ENCODE data around the gene ABI2. TPM values are rescaled to one million over a fixed set of nuclear protein-coding genes. Genes with fewer than 3 reads are reported as not detected.

Gene ABI2
- total and polyA plus RNA-seq, 2 experiments from 2014 or later = 49.8 to 76.8 TPM

DNA sequence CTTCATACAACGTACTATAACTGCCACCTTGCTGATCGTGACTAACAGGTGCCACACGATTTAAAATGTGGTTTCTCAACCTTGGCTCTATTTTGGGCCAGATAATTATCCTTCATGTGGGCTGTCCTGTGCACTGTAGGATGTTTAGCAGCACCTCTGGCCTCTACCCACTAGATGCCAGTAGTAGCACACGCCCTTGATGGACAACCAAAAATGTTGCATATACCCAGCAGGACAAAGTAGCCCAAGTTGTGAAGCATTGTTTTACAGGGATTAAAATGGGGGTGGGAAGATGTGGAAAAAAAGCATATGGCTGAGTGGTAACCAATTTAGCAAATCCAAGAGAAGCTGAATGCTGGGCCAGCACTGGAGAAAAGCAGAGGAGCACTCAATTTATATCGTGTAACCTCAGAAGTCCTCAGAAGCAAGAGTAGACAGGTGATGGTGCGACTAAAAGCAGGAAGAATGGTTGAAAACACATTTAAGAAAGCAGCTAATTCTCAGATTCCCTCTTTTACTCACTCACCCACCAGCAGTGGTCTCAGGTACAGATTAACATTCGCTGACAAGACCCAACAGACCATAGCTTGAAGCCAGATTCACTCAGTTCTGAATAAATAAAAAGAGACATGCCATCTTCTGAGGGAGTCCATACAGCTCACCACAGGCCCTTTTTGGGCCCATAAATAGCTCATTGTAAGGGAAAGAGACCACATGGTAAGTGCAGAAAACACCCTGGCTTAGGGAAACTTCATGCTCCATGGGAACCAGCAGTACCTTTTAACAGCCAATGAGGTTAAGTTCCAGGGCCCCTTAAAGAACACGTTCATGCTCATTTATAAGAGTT, 156.3 kb downstream of the ABI2 start:
- TF ChIP-seq, protein P1, sequence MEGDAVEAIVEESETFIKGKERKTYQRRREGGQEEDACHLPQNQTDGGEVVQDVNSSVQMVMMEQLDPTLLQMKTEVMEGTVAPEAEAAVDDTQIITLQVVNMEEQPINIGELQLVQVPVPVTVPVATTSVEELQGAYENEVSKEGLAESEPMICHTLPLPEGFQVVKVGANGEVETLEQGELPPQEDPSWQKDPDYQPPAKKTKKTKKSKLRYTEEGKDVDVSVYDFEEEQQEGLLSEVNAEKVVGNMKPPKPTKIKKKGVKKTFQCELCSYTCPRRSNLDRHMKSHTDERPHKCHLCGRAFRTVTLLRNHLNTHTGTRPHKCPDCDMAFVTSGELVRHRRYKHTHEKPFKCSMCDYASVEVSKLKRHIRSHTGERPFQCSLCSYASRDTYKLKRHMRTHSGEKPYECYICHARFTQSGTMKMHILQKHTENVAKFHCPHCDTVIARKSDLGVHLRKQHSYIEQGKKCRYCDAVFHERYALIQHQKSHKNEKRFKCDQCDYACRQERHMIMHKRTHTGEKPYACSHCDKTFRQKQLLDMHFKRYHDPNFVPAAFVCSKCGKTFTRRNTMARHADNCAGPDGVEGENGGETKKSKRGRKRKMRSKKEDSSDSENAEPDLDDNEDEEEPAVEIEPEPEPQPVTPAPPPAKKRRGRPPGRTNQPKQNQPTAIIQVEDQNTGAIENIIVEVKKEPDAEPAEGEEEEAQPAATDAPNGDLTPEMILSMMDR (IDR thresholded peaks at IDR 0.05; ENCODE audit: low read depth, low read length) = peak; percentile 46
- Histone ChIP-seq H3K36me3 (peaks cover 4% of the 10 kb centered on the region), H3K27me3 (no peaks in the 10 kb centered on the region), H3K4me1 (ENCODE audit: low read depth) (no peaks in the 10 kb centered on the region), H3K27ac (no peak overlapping the region), H3K9me3 (ENCODE audit: low read depth) (no peaks in the 10 kb centered on the region), H3K4me3 (no peak overlapping the region)
- DNase-seq (ENCODE audit: low read depth in 1 of 2, low spot score in 1 of 2) = peak; percentile 34 to 54

DNA sequence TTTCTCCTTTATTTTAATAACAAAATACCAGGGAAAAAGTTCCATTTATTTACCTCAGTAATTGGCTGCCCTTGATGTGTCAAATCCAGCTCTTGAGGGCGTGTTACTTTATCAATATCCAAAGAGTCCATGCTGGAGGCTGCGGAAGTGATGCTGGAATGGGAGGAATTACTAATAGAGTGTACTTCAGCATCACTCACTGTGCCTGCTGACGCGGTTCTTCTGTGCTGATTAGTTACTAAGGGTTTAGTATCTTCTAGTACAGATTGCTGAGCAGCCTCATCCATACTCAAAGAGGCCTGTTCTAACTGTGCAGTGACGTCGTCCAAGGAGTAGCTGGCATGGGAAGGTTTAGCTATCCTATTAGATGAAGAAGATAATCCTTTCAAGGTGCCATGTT, 161.3 kb downstream of the ABI2 start:
- peaks cover 4% of the 10 kb centered on the region for H3K36me3 ChIP-seq
- H3K9me3 ChIP-seq (ENCODE audit: low read depth) = no peaks in the 10 kb centered on the region
- H3K27me3 ChIP-seq = no peaks in the 10 kb centered on the region
- no peak overlapping the region for H3K27ac ChIP-seq
- H3K4me1 ChIP-seq (ENCODE audit: low read depth) = no peaks in the 10 kb centered on the region
- DNase-seq (ENCODE audit: low read depth in 1 of 2, low spot score in 1 of 2) = no peak
- H3K4me3 ChIP-seq = no peak overlapping the region
- TF ChIP-seq, protein P1 (IDR thresholded peaks at IDR 0.05; ENCODE audit: low read depth, low read length) = no peak

DNA sequence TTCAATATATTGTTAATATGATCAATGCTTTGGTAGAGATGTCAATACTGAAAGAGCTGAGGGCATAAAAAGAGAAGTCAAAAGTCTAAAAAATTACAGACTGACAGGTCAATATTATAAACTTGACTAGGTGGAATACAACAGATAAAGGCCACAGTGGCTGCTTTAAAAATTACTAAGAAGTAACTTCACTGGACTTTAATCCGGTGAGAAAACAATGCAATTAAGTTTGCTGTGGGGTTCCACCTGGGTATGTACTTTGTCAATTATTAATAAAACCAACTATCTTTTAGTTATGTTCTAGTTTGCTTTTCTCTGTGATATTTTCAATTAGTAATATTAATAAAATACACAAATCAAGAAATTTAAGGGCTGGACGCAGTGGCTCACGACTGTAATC, 162.2 kb downstream of the ABI2 start:
- no peak overlapping the region for H3K27ac ChIP-seq
- H3K9me3 ChIP-seq (ENCODE audit: low read depth) = no peaks in the 10 kb centered on the region
- TF ChIP-seq, protein P1 (IDR thresholded peaks at IDR 0.05; ENCODE audit: low read depth, low read length) = no peak
- H3K36me3 ChIP-seq = peaks cover 4% of the 10 kb centered on the region
- H3K4me3 ChIP-seq = no peak overlapping the region
- H3K27me3 ChIP-seq = no peaks in the 10 kb centered on the region
- no peaks in the 10 kb centered on the region for H3K4me1 ChIP-seq (ENCODE audit: low read depth)
- DNase-seq (ENCODE audit: low read depth in 1 of 2, low spot score in 1 of 2) = no peak

DNA sequence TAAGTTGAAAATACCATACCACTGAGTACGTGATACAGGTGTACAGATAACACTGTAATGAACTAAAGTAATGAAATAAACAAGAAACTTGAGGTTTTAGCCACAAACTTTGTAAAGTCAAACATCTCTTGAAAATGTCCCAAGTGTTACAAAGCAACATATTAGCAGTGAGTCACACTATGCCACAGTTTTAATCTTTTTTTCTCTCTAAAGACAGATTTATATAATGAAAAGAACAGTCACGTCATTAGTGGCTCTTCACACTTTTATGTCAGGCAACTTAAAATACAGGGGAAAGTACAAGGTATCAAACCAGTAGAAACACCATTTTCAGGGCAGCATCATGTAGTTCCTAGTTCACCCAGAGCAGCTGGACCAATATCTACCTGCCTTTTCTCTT, 164.8 kb downstream of the ABI2 start:
- Histone ChIP-seq H3K9me3 (ENCODE audit: low read depth) (no peaks in the 10 kb centered on the region), H3K27ac (no peak overlapping the region), H3K36me3 (peaks cover 4% of the 10 kb centered on the region), H3K27me3 (no peaks in the 10 kb centered on the region), H3K4me1 (ENCODE audit: low read depth) (no peaks in the 10 kb centered on the region), H3K4me3 (no peak overlapping the region)
- peak in 1 of 2 donors; percentile 19 for DNase-seq (ENCODE audit: low read depth in 1 of 2, low spot score in 1 of 2)
- TF ChIP-seq, protein P1 (IDR thresholded peaks at IDR 0.05; ENCODE audit: low read depth, low read length) = no peak

Other genes with a start within 250 kb of the ABI2 start
- gene CYP20A1, start 89.4 kb upstream of the ABI2 start, total RNA-seq = 7.1 and 9.7 TPM in 2 replicates
- 12.8 and 15.9 TPM in 2 replicates for gene CYP20A1, start 89.4 kb upstream of the ABI2 start, polyA plus RNA-seq
- 9.3 and 36.5 TPM in 2 replicates for gene RAPH1, start 206.9 kb downstream of the ABI2 start, total RNA-seq
- 3.1 and 3.4 TPM in 2 replicates for gene RAPH1, start 206.9 kb downstream of the ABI2 start, polyA plus RNA-seq

Data from cardiac muscle cell (in vitro differentiated cells and primary cell).